ENCODE measurements around the gene WNK1.
"Not testable (repeated sequence)": the region's sequence is repeated elsewhere in the genome, so short reads cannot be mapped to it uniquely, and the experiment has no call there.

WNK1 gene

DNA sequence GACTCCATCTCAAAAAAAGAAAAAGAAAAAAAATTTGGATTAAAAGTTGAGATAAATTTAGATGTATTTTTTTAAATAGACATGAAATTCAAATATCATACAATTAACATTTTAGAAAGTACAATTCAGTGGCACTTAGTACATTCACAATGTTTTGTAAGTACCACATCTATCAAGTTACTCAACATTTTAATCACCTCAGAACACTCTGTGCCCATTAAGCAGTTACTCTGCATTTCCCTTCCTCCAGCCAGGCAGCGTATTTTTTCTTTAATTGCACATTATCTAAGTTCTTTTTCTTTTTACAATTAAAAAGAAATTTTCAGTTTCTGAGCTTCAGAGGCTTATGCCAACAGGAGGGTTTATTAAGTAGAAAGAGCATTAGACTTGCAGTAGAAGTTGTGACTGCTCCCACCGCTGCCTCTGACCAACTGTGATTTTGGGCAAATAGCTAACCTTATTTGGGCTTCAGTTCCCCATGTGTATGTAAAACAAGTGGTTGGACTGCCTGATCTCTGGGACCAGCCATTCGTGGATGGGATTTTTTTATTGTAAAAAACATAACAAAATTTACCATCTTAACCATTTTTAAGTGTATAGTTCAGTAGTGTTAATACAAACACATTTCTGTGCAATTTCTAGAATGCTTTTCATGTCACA is 65.7 kb downstream of the WNK1 start:
- DNase-seq (ENCODE audit: low spot score): peak; percentile 21

DNA sequence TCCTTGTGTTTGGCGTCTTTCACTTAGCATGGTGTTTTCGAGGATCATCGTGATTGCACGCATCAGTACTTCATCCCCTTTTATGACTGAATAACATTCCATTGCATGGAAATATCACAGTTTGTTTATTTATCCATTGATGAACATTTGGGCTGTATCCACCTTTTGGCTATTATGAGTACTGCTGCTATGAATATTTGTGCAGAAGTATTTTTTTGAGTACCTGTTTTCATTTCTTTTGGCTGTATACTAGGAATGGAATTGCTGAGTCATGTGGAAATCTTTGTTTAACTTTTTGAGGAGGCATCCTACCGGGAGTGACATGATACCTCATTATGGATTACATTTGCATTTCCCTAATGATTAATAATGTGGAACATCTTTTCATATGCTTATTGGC is 66.4 kb downstream of the WNK1 start:
- DNase-seq (ENCODE audit: low spot score): no peak

DNA sequence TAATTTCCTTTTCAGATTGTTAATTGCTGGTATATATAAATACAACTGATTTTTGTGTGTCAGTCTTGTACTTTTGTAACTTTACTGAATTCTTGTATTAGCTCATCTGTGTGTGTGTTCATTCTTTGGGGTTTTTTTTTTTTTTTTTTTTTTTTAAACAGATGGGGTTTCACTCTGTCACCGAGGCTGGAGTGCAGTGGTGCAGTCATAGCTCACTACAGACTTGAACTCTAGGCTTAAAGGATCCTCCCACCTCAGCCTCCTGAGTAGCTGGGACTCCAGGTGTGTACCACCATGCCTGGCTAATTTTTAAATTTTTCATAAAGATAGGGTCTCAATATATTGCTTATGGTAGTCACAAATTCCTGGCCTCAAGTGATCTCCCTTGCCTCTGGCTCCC is 68.0 kb downstream of the WNK1 start:
- DNase-seq (ENCODE audit: low spot score): no peak

DNA sequence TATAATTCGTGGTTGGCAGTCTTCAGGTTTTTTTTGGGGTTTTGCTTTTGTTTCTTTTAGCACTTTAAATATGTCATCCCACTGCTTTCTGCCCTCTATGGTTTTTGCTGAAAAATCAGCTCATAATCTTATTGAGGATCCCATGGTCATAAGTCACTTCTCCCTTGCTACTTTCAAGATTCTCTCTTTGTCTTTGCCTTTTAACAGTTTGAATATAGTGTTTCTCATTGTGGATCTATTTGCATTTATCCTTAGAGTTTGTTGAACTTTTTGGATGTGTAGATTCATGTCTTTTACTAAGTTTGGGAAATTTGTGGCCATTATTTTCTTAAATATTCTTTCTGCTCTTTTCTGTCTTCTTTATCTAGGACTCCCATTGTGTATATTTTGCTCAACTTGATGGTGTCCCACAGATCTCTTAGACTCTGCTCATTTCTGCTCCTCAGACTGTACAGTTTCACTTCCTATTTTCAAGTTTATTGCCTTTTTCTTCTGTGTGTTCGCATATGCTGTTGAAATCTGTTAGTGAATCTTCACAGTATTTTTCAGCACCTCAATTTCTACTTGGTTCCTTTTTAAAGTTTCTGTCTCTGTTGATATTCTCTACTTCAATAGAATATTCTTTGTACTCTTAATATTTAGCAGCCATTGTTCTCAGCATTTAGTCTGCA is 70.8 kb downstream of the WNK1 start:
- DNase-seq (ENCODE audit: low spot score): no peak

DNA sequence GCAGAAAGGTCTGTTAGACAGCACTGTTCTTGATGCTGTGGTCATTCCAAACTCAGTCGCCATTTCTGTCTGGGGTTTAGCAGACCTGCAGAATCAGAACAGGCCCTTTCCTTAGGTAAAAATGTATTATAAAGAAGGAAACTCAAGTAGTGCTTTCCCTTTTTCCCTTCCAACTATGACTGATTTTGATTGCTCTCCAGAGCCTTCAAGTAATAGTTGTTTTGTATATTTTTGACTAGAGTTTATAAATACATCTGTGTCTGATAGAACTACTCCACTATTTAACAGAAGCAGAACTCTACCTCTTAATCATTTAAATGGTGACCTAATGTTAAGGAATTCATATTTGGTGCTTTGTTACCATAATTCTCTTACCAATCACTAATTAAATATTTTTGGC is 74.0 kb downstream of the WNK1 start:
- DNase-seq (ENCODE audit: low spot score): no peak

DNA sequence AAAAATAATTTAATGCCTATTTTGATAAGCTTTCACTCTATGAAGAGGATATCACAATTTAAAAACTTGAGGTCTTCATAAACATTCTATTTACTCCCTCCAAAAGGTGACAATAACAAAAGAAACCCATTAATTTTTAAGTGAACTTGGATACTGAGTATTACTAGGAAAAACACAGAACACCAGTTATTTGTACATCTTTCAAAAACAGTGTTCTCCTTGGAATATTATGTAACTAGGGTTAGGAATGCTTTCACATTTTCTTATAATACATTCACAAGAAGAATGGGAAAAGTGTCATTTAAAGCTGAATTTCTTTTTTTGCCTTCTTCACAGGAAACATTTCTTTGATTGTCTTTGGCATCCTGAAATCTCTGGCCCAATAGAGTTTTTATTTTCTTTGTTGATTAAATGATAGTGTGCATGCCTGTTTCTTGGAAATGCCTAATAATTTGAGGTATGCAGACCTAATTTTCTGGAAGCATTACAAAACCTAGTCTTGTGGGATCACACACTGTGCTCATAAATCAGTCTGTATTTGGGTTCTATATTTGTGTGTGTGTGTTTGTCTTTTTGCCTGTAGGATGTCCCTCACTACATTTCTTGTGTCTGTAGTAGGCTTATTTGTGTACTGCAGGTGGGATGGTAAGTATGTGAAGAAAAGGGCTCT is 76.5 kb downstream of the WNK1 start:
- DNase-seq (ENCODE audit: low spot score): no peak

DNA sequence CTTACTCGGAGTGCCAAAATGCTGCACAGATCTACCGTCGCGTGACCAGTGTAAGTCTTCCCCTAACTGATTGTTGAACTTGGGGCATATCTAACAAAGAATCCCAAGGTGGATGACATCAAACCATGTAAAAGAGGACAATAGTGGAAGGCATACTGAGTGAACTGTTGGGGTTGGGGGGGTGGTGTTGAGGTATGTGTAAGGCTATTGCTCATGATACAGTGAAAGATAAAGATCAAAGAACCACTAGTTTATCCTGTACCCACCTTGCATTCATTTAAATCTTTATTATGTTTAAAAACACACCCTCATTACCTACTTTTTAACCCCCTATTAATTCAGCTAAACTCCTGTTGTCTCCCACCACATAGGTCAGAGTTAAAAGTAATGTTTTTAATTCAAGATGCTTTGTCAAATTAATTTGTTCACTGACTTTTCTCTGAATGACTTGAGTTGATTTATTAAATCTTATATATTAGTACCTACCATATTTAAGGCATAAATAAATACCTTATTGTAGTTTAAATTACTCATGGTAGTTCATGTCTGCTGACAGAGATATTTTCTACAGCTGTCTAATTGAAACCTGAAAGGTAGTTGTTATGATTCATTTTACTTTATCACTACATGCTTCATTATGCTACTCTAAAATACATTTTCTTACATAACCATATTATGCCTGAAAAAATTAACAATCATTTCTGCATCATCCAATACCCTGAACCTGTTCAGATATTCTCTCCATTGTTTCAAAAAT is 77.9 kb downstream of the WNK1 start:
- no peak for DNase-seq (ENCODE audit: low spot score)

DNA sequence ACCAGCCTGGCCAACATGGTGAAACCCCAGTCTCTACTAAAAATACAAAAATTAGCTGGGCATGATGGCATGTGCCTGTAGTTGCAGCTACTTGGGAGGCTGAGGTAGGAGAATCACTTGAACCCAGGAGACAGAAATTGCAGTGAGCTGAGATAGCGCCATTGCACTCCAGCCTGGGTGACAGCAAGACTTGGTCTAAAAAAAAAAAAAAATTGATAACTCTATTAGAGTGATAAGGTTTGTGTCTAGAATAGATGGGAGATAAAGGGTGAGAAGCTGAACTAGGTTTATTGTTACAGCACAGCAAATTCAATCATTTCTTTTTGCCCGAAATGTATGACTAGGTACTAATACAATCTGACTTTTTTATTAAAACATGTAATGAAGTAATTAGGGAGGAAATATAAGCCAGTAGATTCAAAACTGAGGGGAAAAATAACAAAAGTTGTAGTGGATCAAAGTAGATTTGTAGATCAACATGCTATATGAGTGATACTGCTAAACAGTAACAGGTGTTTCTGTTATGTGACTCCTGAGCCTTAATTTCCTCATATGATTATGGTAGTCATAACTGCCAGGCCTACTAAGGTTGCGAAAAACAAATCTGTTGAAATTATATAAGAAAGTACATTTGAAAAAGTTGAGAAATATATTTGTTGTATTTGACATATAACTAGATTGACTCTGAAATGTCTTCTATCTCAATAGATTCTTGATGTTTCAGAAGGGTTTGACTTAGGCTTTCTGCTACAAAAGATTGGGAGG is 83.6 kb downstream of the WNK1 start:
- DNase-seq (ENCODE audit: low spot score): no peak

DNA sequence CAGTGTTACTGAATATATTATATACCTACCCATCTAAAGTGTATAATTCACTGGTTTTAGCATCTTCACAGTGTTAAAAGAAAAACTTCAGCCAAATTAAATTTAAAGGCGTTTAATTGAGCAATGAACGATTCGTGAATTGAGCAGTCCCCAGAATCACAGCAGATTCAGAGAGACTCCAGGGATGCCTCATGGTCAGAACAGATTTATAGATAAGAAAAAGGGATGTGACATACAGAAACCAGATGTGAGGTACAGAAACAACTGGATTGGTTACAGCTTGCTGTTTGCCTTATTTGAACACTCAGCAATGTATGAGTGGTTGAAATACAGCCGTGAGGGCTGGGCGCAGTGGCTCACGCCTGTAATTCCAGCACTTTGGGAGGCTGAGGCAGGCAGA is 84.6 kb downstream of the WNK1 start:
- DNase-seq (ENCODE audit: low spot score): no peak

DNA sequence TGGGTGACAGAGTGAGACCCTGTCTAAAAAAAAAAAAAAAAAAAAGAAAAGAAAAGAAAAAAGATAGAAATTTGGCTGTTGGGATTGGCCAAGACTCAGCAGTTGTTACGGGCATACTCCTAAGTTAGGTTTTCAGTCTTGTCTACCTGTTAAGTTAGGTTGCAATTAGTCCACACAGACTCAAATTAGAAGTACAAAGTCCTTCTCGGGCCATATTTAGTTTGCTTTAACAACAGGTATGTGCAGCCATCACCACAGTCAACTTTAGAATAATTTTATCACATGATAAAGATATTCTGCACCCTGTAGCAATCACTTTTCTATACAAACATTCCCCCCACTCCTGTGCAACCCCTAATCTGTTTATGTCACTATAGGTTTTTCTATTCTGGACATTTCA is 85.2 kb downstream of the WNK1 start:
- no peak for DNase-seq (ENCODE audit: low spot score)

DNA sequence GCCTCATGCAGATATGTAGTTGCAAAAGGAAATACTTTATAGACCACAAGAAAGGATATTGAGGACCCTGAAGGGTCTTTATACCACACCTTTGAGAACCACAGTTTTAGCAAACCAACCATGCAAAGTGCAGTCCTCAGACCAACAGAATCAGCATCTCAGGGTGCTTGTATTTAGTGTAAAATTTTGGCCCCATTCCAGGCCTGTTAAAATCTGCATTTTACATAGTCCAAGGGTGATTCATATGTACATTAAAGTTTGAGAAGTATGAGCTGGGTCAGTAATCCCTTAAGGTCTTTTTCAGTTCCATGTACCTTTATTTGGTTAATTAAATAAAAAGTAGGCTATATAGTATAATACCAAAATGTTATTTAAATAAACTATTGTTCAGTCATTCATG is 91.2 kb downstream of the WNK1 start:
- DNase-seq (ENCODE audit: low spot score): no peak

DNA sequence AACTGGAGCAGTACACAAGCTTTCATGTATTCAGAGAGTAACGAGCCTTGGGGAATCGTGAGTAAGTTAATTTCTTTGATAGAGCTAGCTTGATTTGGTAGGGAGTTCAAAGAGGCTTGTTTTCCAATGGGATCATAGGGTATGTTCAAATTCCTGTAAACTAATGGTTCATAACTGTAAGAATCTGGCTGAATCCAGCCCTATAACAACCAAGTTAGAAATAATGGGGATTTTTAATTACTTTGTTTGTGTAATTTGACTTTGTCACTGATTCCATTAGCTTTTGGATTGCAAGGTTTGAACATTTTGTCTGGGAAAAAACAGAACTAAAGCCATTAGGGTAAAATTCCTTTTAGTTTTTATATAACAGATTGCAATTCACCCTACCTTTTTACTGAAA is 94.0 kb downstream of the WNK1 start:
- DNase-seq (ENCODE audit: low spot score): no peak

DNA sequence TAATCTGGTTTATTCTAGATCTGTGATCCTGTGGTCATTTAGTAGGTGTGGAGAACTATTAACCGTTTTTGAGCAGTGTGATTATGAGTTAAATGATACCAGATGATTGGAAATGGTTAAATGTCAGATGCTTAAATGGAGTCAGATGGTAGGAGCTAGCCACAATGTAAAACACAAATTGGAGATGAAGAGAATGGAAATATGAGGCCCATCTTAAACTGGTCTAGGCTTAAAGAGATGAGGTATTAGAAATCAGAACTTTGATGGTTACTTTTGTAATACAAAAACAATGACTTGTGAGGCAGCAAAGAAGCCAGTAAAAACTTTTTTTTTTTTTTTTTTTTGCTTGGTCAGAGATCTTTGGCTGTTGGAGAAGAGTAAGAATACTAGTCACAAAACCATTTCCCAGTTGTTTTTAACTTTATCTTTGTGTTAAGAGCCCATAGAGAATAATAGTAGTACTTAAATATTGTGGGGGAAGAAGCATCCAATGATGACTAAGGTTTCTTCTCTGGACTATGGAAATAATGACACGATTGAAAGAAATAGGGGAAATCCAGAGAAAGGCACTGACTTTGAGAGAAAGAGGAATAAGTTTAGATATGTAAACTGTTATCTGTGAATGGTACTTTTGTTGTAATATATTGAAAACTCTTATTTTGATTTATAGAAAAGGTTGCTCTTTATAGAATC is 95.9 kb downstream of the WNK1 start:
- DNase-seq (ENCODE audit: low spot score): no peak

DNA sequence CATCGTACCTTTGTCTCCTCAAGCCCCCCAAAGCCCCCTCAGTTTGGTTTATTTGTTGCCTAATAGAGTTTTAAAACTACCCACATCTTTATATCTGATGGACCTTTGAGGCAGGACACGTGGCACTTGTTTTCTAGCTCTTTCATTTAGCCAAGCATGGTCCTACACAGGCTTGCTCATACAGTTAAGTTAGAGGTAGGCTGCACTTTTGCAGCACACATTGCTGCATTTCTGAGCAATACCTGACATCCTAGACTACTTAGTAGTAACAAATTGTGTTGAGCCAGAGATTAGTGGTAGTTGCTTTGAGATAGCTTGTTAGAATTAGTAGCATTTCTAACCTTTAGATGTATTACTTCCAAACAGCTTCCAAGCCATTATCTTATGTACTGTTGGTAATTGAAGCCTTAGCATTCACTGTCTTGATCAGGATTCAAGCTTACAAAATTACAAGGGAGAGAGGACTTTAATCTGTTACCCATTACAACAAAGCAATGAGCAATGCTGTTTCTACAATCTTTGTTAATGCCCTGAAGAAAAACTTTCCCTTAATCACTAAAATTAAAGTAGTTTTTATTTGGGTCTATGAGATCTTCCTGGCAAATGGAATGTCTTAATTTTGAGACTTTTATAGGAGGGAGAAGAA is 96.6 kb downstream of the WNK1 start:
- no peak for DNase-seq (ENCODE audit: low spot score)

DNA sequence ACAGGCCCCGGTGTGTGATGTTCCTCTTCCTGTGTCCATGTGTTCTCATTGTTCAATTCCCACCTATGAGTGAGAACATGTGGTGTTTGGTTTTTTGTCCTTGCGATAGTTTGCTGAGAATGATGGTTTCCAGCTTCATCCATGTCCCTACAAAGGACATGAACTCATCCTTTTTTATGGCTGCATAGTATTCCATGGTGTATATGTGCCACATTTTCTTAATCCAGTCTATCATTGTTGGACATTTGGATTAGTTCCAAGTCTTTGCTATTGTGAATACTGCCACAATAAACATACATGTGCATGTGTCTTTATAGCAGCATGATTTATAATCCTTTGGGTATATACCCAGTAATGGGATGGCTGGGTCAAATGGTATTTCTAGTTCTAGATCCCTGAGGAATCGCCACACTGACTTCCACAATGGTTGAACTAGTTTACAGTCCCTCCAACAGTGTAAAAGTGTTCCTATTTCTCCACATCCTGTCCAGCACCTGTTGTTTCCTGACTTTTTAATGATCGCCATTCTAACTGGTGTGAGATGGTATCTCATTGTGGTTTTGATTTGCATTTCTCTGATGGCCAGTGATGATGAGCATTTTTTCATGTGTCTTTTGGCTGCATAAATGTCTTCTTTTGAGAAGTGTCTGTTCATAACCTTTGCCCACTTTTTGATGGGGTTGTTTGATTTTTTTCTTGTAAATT is 97.5 kb downstream of the WNK1 start:
- DNase-seq (ENCODE audit: low spot score): not testable (repeated sequence)

DNA sequence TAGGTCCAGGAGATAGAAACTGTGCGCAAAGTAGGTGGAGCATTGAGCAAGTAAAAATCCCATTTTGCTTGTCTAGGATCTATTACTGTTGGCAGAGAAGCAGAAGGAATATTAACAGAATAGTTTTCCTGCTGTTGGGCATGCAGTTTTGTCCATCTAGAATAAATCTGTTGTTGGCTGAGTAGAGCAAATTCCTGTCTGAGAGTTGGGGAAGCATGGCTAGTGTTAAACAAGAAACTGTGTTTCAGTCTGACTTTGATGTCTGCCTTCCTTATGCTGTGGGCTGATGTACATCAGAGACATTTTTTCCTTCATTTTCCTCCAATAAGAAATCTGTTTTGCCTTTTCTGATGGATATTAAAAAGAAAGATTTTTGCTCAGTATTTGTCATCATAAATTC is 99.0 kb downstream of the WNK1 start:
- DNase-seq (ENCODE audit: low spot score): no peak

DNA sequence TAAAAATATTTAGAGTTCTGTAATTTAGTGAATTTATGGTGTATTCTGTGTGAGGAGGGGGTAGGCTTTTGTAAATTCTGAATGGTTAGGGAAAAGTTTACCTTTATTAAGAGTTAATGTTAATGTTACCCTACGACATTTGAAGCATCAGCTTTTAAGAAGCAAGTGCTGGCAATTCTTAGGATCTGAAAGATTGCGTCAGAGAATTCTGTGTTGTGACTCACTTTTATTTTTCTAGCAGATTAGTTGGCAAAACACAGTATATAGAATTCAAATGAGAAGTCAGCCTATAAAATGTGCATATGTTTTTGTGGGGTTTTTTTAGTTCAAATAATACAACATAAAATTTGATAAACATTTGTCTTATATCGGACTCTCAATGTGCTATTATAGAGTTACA is 99.5 kb downstream of the WNK1 start:
- no peak for DNase-seq (ENCODE audit: low spot score)

DNA sequence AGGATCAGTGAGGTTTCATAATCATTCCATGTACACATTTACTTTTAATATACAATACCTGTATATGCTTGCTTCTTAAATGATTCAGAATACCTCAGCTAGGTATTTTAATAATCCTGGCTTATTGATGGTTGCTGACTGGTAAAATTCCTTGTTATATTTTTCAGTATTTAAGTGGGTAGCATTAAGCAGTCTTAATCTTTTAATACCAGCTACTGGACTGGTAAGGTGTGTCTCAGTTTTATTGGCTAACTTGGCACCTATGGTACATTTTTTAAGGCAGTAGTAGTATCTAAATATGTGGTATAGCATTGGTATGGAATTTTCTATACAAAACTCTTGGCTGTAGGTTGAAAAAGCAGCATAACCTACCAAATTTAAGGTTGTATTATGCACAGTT is 100.5 kb downstream of the WNK1 start:
- DNase-seq (ENCODE audit: low spot score): no peak

DNA sequence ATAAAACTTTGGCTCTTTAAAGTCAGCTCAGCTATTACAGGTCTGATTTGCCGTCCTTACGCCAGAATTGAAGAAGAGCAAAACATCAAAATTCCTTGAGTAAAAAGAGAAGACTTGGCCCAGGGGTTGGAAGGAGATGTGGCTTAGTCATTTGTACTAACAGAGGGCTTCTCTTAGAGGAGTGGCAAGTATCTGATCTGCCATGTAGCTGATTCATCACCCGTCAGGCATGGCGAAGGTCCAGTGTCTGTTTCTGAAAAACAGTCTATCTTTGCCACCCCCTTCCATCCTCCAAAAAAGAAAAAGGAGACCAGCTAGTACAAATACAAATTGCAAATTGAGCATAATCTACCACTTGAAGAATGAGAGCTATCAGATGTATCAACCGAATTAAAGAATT is 105.2 kb downstream of the WNK1 start:
- no peak for DNase-seq (ENCODE audit: low spot score)

DNA sequence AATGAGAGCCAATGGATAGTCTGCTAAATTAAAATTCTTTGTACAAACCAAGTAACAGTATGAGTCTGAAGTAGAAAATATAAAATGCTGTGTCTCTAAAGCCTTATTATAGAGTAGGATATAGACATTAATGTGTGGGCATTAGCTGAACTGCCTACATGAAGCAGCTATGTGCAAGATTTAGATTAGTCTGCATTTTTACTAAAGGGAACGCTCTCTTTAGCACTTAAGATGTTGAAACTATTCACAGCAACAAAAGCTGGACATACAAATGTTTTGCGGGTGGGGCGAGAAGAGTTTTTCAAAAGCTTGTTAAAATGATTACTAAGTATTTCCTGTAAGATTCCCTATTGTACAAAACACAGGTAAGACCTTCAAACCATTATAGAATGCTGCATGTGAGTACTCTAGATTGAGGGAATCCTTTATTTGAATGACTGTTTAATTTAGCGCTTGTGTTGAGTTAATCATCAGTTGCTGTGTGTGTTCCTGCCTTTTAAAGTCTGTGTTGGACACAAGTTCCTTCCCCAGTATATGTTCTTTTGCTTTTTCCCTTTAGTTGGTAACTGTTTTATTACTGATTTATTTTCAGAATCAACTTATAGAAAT is 110.0 kb downstream of the WNK1 start:
- no peak for DNase-seq (ENCODE audit: low spot score)

Data from iPS-NIHi11 (cell line).